GM18951 (cell line): Measurements from ENCODE around the gene DGCR8.

ENCODE experiments used
- POLR2A ChIP-seq: IDR thresholded peaks from 4 replicates; pipeline ENCODE4 v1.6.1; 2011; ENCODE audit warnings: mild to moderate bottlenecking; ENCODE audit not compliant: insufficient read length, insufficient read depth; ENCODE audit errors: extremely low read depth
- in situ Hi-C: fragments of 300-500 bp; cut with MboI; formaldehyde crosslinking; loops from one replicate; pipeline ENCODE4 v1.12.0; 2022; ENCODE audit warnings: low sequenced_read_pairs, mixed read lengths, inconsistent platforms; ENCODE audit not compliant: unreplicated experiment

The DGCR8 gene

GRCh38 chr22:20043057-20043996, 36.7 kb upstream of the DGCR8 start:
- in situ Hi-C loops: no loop called here
- no peak for TF ChIP-seq POLR2A

DNA sequence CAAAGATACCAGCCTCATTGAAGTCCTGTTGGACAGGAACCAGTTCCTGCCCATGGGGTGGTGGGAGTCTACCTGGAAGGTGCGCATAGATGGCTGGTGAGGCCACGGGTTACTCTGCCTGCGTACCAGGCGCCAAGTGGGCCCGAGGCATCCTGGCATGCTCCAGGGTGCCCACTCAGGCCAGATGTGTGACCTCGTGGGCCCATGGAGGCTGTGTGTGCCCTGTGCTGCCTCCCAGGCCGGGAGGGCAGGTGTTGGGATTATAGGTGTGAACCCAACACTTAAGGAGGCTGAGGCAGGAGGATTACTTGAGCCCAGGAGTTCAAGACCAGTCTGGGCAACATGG, 36.1 kb upstream of the DGCR8 start:
- in situ Hi-C loops: no loop called here
- no peak for TF ChIP-seq POLR2A

DNA sequence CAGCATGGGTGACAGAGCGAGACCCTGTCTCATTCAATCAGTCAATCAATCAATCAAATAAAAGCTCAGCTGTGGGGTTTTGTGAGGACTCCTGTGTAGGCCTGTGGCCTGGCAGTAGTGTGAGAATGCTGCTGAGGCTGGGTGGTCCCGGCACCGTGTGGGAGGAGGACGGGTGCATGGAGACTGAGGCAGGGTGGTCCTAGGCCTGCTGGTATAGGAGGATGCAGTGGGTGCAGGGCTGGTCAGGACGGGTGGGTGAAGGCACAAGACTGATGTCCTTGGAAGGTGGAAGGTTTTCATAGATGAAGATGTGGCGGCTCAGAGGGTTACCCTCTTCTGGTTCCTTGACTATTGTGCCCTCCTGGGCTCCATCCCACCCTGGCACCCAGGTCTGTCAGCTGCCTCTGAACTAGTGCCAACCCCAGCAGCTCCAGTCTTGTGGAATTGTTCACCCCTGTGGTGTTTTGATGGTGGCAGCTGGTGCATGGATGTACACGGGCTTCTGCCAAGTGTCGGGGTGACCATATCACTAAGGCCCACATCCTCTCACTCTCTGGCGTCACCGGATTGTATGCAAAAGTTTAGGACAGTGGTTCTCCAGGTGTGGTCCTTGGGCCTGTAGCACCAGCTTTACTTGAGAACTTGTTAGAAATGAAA, 35.4 kb upstream of the DGCR8 start:
- TF ChIP-seq POLR2A: no peak
- in situ Hi-C loops: no loop called here

DNA sequence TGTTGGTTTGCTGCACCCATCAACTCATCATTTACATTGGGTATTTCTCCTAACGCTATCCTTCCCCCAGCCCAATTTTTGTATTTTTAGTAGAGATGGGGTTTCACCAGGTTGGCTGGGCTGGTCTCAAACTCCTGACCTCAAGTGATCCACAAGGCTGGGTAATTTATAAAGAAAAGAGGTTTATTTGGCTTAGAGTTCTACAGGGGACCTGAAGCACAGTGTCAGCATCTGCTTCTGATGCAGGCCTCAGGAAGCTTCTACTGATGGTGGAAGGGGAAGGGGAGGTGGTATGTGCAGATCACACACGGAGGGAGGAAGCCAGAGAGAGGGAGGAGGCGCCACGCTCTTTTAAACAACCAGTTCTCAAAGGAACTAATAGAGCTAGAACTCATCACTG, 33.3 kb upstream of the DGCR8 start:
- in situ Hi-C loops: no loop called here
- TF ChIP-seq POLR2A: no peak

GRCh38 chr22:20051927-20052308, 28.1 kb upstream of the DGCR8 start:
- in situ Hi-C loops: no loop called here

DNA sequence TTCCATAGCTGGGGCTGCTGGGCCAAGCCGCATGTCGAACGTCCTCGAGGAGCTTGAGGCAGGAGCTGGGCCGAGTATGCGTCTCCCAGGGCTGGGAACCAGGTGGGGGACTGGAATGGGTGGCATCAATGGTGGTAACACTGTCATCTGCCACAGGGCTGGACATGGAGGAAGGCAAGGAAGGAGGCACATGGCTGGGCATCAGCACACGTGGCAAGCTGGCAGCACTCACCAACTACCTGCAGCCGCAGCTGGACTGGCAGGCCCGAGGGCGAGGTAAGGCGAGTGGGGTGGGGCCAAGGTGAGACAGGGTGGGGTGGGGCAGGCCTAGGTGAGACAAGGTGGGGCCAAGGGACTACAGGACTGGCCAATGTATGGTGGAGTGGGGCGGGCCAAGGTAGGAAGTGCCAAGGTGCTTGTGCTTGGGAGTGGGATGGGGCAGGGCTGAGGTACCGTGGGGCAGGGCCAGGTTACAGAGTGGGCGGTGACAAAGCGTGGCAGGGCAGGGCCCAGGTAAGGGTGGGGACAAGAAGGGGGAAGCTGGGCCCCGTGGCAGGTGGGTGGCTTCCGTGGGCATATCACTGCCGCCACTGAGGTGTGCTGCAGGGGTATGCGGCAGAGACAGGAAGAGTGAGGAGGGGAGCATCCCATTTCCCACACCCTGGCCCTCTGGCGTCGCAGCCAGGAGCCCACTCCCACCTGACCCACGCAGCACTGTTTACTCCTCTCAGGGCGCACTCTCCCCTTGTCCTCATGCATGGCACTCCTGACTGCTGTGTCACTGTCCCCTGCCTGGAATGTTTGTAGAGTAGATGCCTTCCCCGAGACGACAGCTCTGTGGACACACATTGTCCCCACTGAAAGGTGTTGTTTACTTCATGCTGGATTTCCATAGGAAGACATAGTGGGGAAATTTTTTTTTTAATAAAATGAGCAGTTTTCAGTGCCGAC, 27.5 kb upstream of the DGCR8 start:
- in situ Hi-C loops: no loop called here
- TF ChIP-seq POLR2A: no peak

More at GRCh38 chr22:20051927-20052308, 28.1 kb upstream of the DGCR8 start:
- no peak for TF ChIP-seq POLR2A

DNA sequence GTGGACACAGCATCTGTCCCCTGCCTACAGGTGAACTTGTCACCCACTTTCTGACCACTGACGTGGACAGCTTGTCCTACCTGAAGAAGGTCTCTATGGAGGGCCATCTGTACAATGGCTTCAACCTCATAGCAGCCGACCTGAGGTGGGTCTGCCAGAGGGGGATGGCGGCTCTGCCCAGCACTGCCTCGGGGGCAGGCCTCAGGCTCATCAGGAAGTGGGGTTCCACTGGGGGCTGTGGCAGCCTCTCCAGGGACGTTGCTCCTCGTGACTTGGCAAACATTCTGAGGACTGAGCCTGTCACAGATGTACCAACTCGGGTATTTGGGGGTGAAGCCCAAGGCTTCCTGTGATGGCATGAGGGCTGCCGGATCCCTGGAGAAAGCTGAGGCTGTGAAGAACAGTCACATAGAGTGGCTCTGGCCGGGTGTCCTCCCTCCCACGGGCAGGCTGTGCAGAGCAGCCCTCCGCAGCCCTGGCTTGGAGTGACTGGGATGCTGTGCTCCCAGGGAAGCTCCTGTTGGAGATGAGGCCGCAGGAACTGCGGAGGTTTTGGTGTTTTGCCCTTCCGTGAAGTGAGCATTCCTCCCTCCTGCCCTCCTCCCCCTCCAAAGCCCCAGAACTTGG, 26.5 kb upstream of the DGCR8 start:
- in situ Hi-C loops: no loop called here
- no peak for TF ChIP-seq POLR2A

GRCh38 chr22:20054034-20054427, 26.0 kb upstream of the DGCR8 start:
- TF ChIP-seq POLR2A: no peak
- in situ Hi-C loops: no loop called here

GRCh38 chr22:20054485-20054884, 25.6 kb upstream of the DGCR8 start:
- in situ Hi-C loops: no loop called here
- no peak for TF ChIP-seq POLR2A

GRCh38 chr22:20055144-20055543, 24.9 kb upstream of the DGCR8 start:
- in situ Hi-C loops: no loop called here
- TF ChIP-seq POLR2A: no peak

GRCh38 chr22:20055654-20056053, 24.4 kb upstream of the DGCR8 start:
- in situ Hi-C loops: no loop called here
- TF ChIP-seq POLR2A: no peak

DNA sequence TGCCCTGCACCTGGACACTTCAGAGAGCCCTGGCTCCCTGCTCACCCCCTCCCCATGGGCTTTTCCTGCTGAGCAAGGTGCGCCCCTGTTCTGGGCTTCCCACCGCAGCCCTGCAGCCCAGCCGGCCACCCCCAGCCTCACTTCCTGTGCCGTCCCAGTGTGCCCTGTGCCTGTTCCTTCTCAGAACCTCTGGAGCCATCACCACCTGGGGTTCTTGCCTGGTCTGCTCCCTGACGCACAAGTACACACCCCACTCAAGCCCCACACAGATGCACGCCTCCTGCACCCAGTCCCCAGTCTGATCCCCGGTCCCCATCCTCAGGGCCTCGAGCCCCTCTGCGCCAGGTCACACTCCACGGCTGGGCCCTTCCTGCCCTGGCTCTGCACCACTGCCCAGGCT, 23.9 kb upstream of the DGCR8 start:
- no peak for TF ChIP-seq POLR2A
- in situ Hi-C loops: no loop called here

DNA sequence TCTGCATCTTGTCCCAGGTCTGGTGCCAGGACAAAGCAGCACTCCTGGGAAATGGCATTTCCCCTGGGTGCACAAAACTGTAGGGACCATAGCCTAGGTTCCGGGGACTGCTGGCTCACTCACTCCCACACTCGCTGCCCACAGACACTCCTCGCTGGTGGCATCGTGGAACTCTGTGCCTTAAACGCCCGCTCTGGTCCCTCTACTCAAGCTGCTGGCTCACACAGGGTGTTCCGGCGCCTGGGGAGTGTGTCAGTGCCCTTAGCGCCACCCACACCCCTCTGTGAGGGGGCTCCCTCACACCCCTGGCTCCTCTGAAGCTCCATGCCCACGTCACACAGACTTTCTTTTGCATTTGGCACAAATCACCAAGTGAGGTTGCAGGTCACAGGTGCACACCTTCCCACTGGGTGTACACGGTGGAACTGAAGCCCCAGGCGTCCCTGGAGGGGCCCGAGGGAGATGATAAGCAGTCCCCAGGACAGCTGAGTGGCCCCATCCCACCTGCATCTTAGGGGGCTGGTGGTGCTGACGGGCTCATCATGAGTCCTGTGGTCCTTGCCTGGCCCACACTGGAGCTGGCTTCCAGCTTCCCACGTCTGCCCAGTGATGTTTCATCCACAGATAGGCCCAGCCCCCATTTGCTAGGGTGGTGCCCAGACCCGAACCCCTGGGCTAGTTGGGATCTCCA, 23.2 kb upstream of the DGCR8 start:
- TF ChIP-seq POLR2A: no peak
- in situ Hi-C loops: no loop called here
